K562 (cell line): ENCODE measurements around the gene RCHY1. TPM values are rescaled to one million over a fixed set of nuclear protein-coding genes. Genes with fewer than 3 reads are reported as not detected.

Experiments used
- DEAF1 ChIP-seq: fragments of 450-650 bp; formaldehyde crosslinking; IDR thresholded peaks from 2 replicates; pipeline ENCODE4 v1.4.0; 2020; ENCODE audit warnings: mild to moderate bottlenecking, moderate library complexity
- ELK3 ChIP-seq: fragments of 450-650 bp; formaldehyde crosslinking; IDR thresholded peaks from 2 replicates; pipeline ENCODE4 v1.4.0; 2020; ENCODE audit warnings: mild to moderate bottlenecking
- FIP1L1 ChIP-seq: fragments of 200-400 bp; formaldehyde crosslinking; IDR thresholded peaks from 2 replicates; pipeline ENCODE4 v1.6.1; 2018; ENCODE audit warnings: mild to moderate bottlenecking, low read depth, low read length; ENCODE audit not compliant: poor library complexity, severe bottlenecking
- JUN ChIP-seq, 2 experiments: sonication (generic) in 1 of 2; formaldehyde crosslinking in 1 of 2; IDR thresholded peaks; 2 replicates each; pipeline versions ENCODE4 v1.6.1 to v1.8.0; 2012 to 2022; ENCODE audit warnings: borderline replicate concordance in 2 of 2, mild to moderate bottlenecking in 2 of 2, improper control_type of control experiment in 1 of 2, low read depth in 1 of 2, low read length in 1 of 2, missing genetic modification reagents in 1 of 2
- KLF16 ChIP-seq: IDR thresholded peaks from 2 replicates; pipeline ENCODE4 v1.6.1; 2016; ENCODE audit warnings: antibody characterized with exemption
- NKRF ChIP-seq: fragments of 450-650 bp; IDR thresholded peaks from 2 replicates; pipeline ENCODE4 v1.6.1; 2016; ENCODE audit warnings: borderline replicate concordance
- POLR2A ChIP-seq: fragments of 450-650 bp; conservative IDR thresholded peaks from 2 replicates; pipeline ENCODE4 v1.6.1; 2016
- RFX1 ChIP-seq: fragments of 450-650 bp; IDR thresholded peaks from 2 replicates; pipeline ENCODE4 v1.6.1; 2016; ENCODE audit warnings: mild to moderate bottlenecking, moderate library complexity
- SMARCA4 ChIP-seq: fragments of 450-650 bp; IDR thresholded peaks from 2 replicates; pipeline ENCODE4 v1.6.1; 2016
- SMC3 ChIP-seq: conservative IDR thresholded peaks from 2 replicates; pipeline ENCODE4 v1.6.1; 2011; ENCODE audit warnings: low read depth, low read length, improper control_type of control experiment; ENCODE audit not compliant: insufficient read depth
- SPI1 ChIP-seq: IDR thresholded peaks from 2 replicates; pipeline ENCODE4 v1.6.1; 2011; ENCODE audit warnings: low read depth, low read length, control low read depth, borderline replicate concordance
- SRSF9 ChIP-seq: fragments of 200-400 bp; formaldehyde crosslinking; IDR thresholded peaks from 2 replicates; pipeline ENCODE4 v1.6.1; 2017; ENCODE audit warnings: low read depth, low read length, borderline replicate concordance
- XRCC4 ChIP-seq: IDR thresholded peaks from one replicate; pipeline ENCODE4 v1.6.1; 2011; ENCODE audit not compliant: insufficient read depth, insufficient read length; ENCODE audit errors: extremely low read depth
- ZBTB1 ChIP-seq: sonication (generic); formaldehyde crosslinking; IDR thresholded peaks from 2 replicates; pipeline ENCODE4 v1.8.1; 2023; ENCODE audit warnings: missing genetic modification reagents, low read depth, mild to moderate bottlenecking, borderline replicate concordance
- ZFX ChIP-seq: sonication (generic); formaldehyde crosslinking; IDR thresholded peaks from 2 replicates; pipeline ENCODE4 v1.8.0; 2022; ENCODE audit warnings: mild to moderate bottlenecking, missing genetic modification reagents, moderate library complexity
- ZNF436 ChIP-seq: fragments of 250-450, 450-650 bp; sonication (Bioruptor Pico); formaldehyde crosslinking; IDR thresholded peaks from 2 replicates; pipeline ENCODE4 v1.7.0; 2020; ENCODE audit warnings: mild to moderate bottlenecking
- polyA plus RNA-seq, 8 experiments: library from polyadenylated mRNA; depleted of rRNA in 4 of 8; stranded (reverse) in 5 of 8; unstranded in 3 of 8; fragments of >200 nt; fragmentation: Nextera tagmentation in 2 of 8; fragmentation: Illumina TruSeq in 1 of 8; extraction: Ambion mirVana in 2 of 8; extraction: Trizol in 1 of 8; gene quantifications; 2 replicates each; pipeline versions ENCODE4 v1.2.1 to v1.2.3, GENCODE V29; 2011 to 2014; ENCODE audit warnings: inconsistent platforms in 1 of 8, missing spikeins in 1 of 8
- total RNA-seq, 7 experiments: library from RNA; depleted of rRNA in 6 of 7; stranded (reverse); fragments of >200 nt in 6 of 7; fragmentation: Illumina TruSeq in 2 of 7; extraction: Trizol in 2 of 7; gene quantifications; 2 replicates each; pipeline versions ENCODE4 v1.2.1 to v1.2.3, GENCODE V29; 2011 to 2021; ENCODE audit warnings: low replicate concordance in 1 of 7
- TF ChIP-seq, protein P1 (sequence below): sonication (generic); formaldehyde crosslinking; IDR thresholded peaks from 2 replicates; pipeline ENCODE4 v1.8.0; 2022; ENCODE audit warnings: mild to moderate bottlenecking, missing genetic modification reagents
- TF ChIP-seq, protein P2 (sequence below), 2 experiments: fragments of 250-450 bp in 1 of 2; fragments of 450-650 bp in 1 of 2; sonication (Bioruptor Pico) in 1 of 2; IDR thresholded peaks; 2 replicates each; pipeline versions ENCODE4 v1.6.1 to v1.8.0; 2016 to 2021; ENCODE audit warnings: mild to moderate bottlenecking in 2 of 2, moderate library complexity in 2 of 2, missing compliant biosample characterization in 1 of 2, missing genetic modification characterization in 1 of 2

Gene RCHY1
- total and polyA plus RNA-seq, 9 of the 15 experiments (the other 6 are each of a cell fraction or from before 2014, with no cell fraction given), result 27.3 to 85.1 (median 45.9) TPM

- no peak for TF ChIP-seq XRCC4
- 0 out of 2 replicates have a peak, but pooled peaks have one; percentile 74 for TF ChIP-seq KLF16
- TF ChIP-seq, protein P1, sequence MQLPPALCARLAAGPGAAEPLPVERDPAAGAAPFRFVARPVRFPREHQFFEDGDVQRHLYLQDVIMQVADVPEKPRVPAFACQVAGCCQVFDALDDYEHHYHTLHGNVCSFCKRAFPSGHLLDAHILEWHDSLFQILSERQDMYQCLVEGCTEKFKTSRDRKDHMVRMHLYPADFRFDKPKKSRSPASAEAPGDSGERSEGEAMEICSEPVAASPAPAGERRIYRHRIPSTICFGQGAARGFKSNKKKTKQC (CRISPR knock-in tag), result no peak
- no peak for TF ChIP-seq JUN (IDR thresholded peaks at IDR 0.05; ENCODE audit: borderline replicate concordance, low read depth, low read length)
- TF ChIP-seq JUN (CRISPR knock-in tag; IDR thresholded peaks at IDR 0.05; ENCODE audit: borderline replicate concordance), result no peak
- TF ChIP-seq ELK3 (CRISPR knock-in tag), result no peak
- TF ChIP-seq SRSF9, result no peak
- TF ChIP-seq FIP1L1, result no peak
- no peak for TF ChIP-seq SMC3
- TF ChIP-seq ZNF436, result no peak
- TF ChIP-seq RFX1, result peak; percentile 28; the same call in 1 of the 2 replicates
- no peak for TF ChIP-seq ZBTB1 (CRISPR knock-in tag)
- 0 out of 2 replicates have a peak, but pooled peaks have one; percentile 15 for TF ChIP-seq NKRF
- TF ChIP-seq, protein P2, sequence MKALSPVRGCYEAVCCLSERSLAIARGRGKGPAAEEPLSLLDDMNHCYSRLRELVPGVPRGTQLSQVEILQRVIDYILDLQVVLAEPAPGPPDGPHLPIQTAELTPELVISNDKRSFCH (CRISPR knock-in tag; IDR thresholded peaks at IDR 0.05), result no peak
- TF ChIP-seq, protein P2 (tag; IDR thresholded peaks at IDR 0.05), result peak; percentile 60; the same call in 1 of the 2 replicates
- TF ChIP-seq DEAF1 (CRISPR knock-in tag), result no peak
- no peak for TF ChIP-seq ZFX
- peak; percentile 92 for TF ChIP-seq SMARCA4
- no peak for TF ChIP-seq POLR2A
- peak; percentile 31; the same call in 1 of the 2 replicates for TF ChIP-seq SPI1
Measured at GRCh38 chr4:75512386-75513211, 1.6 kb downstream of the RCHY1 start (continued).
